ENCODE results near the gene POU4F3.

The POU4F3 gene

GRCh38 chr5:146302406-146302805 lies 36.2 kb upstream of the POU4F3 start:
- no peak for TF ChIP-seq SIN3A (IDR thresholded peaks at IDR 0.05; ENCODE audit: borderline replicate concordance, insufficient read depth, low read length)
- no peak for TF ChIP-seq TAF1 (IDR thresholded peaks at IDR 0.05; ENCODE audit: borderline replicate concordance, insufficient read depth, low read length)
- no peak for TF ChIP-seq REST (IDR thresholded peaks at IDR 0.05; ENCODE audit: insufficient read depth in 1 of 2, low read depth in 2 of 2, low read length in 2 of 2)
- TF ChIP-seq POLR2AphosphoS5 (IDR thresholded peaks at IDR 0.05; ENCODE audit: low read depth, low read length): no peak
- TF ChIP-seq FOXP2 (optimal IDR thresholded peaks at IDR 0.05; ENCODE audit: borderline replicate concordance, extremely low read depth, extremely low read length, insufficient read depth): no peak

- TF ChIP-seq FOXP2 (optimal IDR thresholded peaks at IDR 0.05; ENCODE audit: borderline replicate concordance, extremely low read depth, extremely low read length, insufficient read depth): no peak
- no peak for TF ChIP-seq POLR2AphosphoS5 (IDR thresholded peaks at IDR 0.05; ENCODE audit: low read depth, low read length)
- TF ChIP-seq TAF1 (IDR thresholded peaks at IDR 0.05; ENCODE audit: borderline replicate concordance, insufficient read depth, low read length): no peak
- no peak for TF ChIP-seq REST (IDR thresholded peaks at IDR 0.05; ENCODE audit: insufficient read depth in 1 of 2, low read depth in 2 of 2, low read length in 2 of 2)
- no peak for TF ChIP-seq SIN3A (IDR thresholded peaks at IDR 0.05; ENCODE audit: borderline replicate concordance, insufficient read depth, low read length)
Observed at GRCh38 chr5:146306838-146307237, 31.8 kb upstream of the POU4F3 start.

- TF ChIP-seq POLR2AphosphoS5 (IDR thresholded peaks at IDR 0.05; ENCODE audit: low read depth, low read length): no peak
- no peak for TF ChIP-seq TAF1 (IDR thresholded peaks at IDR 0.05; ENCODE audit: borderline replicate concordance, insufficient read depth, low read length)
- TF ChIP-seq SIN3A (IDR thresholded peaks at IDR 0.05; ENCODE audit: borderline replicate concordance, insufficient read depth, low read length): no peak
- TF ChIP-seq REST (IDR thresholded peaks at IDR 0.05; ENCODE audit: insufficient read depth in 1 of 2, low read depth in 2 of 2, low read length in 2 of 2): no peak
- no peak for TF ChIP-seq FOXP2 (optimal IDR thresholded peaks at IDR 0.05; ENCODE audit: borderline replicate concordance, extremely low read depth, extremely low read length, insufficient read depth)
Observed at GRCh38 chr5:146307796-146308195, 30.8 kb upstream of the POU4F3 start.

- TF ChIP-seq POLR2AphosphoS5 (IDR thresholded peaks at IDR 0.05; ENCODE audit: low read depth, low read length) (no peak), TAF1 (IDR thresholded peaks at IDR 0.05; ENCODE audit: borderline replicate concordance, insufficient read depth, low read length) (no peak), REST (IDR thresholded peaks at IDR 0.05; ENCODE audit: insufficient read depth in 1 of 2, low read depth in 2 of 2, low read length in 2 of 2) (no peak), FOXP2 (optimal IDR thresholded peaks at IDR 0.05; ENCODE audit: borderline replicate concordance, extremely low read depth, extremely low read length, insufficient read depth) (no peak), SIN3A (IDR thresholded peaks at IDR 0.05; ENCODE audit: borderline replicate concordance, insufficient read depth, low read length) (no peak)
Observed at GRCh38 chr5:146310540-146310939, 28.1 kb upstream of the POU4F3 start.

GRCh38 chr5:146311278-146311677 lies 27.4 kb upstream of the POU4F3 start:
- no peak for TF ChIP-seq SIN3A (IDR thresholded peaks at IDR 0.05; ENCODE audit: borderline replicate concordance, insufficient read depth, low read length)
- TF ChIP-seq REST (IDR thresholded peaks at IDR 0.05; ENCODE audit: insufficient read depth in 1 of 2, low read depth in 2 of 2, low read length in 2 of 2): no peak
- no peak for TF ChIP-seq FOXP2 (optimal IDR thresholded peaks at IDR 0.05; ENCODE audit: borderline replicate concordance, extremely low read depth, extremely low read length, insufficient read depth)

Measured in PFSK-1 (cell line).